ENCODE data around the gene CITED4.

CITED4 gene

GRCh38 chr1:40831001-40831732, 31.0 kb downstream of the CITED4 start:
- DNase-seq: no peak

GRCh38 chr1:40830419-40830943, 31.7 kb downstream of the CITED4 start:
- DNase-seq: no peak

GRCh38 chr1:40829631-40830245, 32.4 kb downstream of the CITED4 start:
- DNase-seq: no peak

- no peak for DNase-seq
Observed at GRCh38 chr1:40825996-40826395, 36.2 kb downstream of the CITED4 start.

- DNase-seq: no peak
Observed at GRCh38 chr1:40825435-40825788, 36.8 kb downstream of the CITED4 start.

- DNase-seq: peak; percentile 59
Observed at GRCh38 chr1:40824591-40825434, 37.4 kb downstream of the CITED4 start.

- no peak for DNase-seq
Observed at GRCh38 chr1:40823983-40824382, 38.2 kb downstream of the CITED4 start.

GRCh38 chr1:40823345-40823744, 38.8 kb downstream of the CITED4 start:
- no peak for DNase-seq

- no peak for DNase-seq
Observed at GRCh38 chr1:40822890-40823289, 39.3 kb downstream of the CITED4 start.

GRCh38 chr1:40820911-40821693, 41.1 kb downstream of the CITED4 start:
- no peak for DNase-seq

- no peak for DNase-seq
Observed at GRCh38 chr1:40820251-40820797, 41.8 kb downstream of the CITED4 start.

- no peak for DNase-seq
Observed at GRCh38 chr1:40819101-40819500, 43.1 kb downstream of the CITED4 start.

GRCh38 chr1:40818264-40818961, 43.8 kb downstream of the CITED4 start:
- peak; percentile 75 for DNase-seq

- no peak for DNase-seq
Observed at GRCh38 chr1:40817791-40818263, 44.3 kb downstream of the CITED4 start.

- DNase-seq: no peak
Observed at GRCh38 chr1:40815420-40815819, 46.7 kb downstream of the CITED4 start.
